Activated T-cell treated with anti-CD3 and anti-CD28 coated beads, Interleukin-2, amount 50 U/mL, for 72 hours (primary cell): ENCODE results near the gene MYCT1. TPM values are rescaled to one million over a fixed set of nuclear protein-coding genes. Genes with fewer than 3 reads are reported as not detected.
"Not testable (repeated sequence)": the region's sequence is repeated elsewhere in the genome, so short reads cannot be mapped to it uniquely, and the experiment has no call there.

ENCODE experiments used
- ATAC-seq, 2 donors: fragments of 150-1000 bp; cut with Tn5 transposase; replicated peaks in 1 of 2; 2 replicates each; pipeline ENCODE4 v1.10.0; 2021; ENCODE audit warnings: moderate library complexity in 2 of 2, mild to moderate bottlenecking in 1 of 2
- DNase-seq, 2 donors: peaks; one replicate each; pipeline ENCODE4 v3.0.0; 2021 to 2022; ENCODE audit warnings: mixed read lengths in 1 of 2
- H3K27ac Mint-ChIP-seq: one replicate; pipeline ENCODE4 v1.8.0; 2022; ENCODE audit warnings: mild to moderate bottlenecking, moderate library complexity, mixed read lengths
- H3K27me3 Mint-ChIP-seq: one replicate; pipeline ENCODE4 v1.8.0; 2022; ENCODE audit warnings: low read depth, mixed read lengths
- H3K36me3 Mint-ChIP-seq, 2 donors: one replicate each; pipeline ENCODE4 v1.8.0; 2022; ENCODE audit warnings: mixed read lengths in 2 of 2, mild to moderate bottlenecking in 1 of 2; ENCODE audit not compliant: insufficient read depth in 2 of 2
- H3K4me1 Mint-ChIP-seq: one replicate; pipeline ENCODE4 v1.8.0; 2022; ENCODE audit warnings: low read depth, mixed read lengths
- H3K4me3 Mint-ChIP-seq, 2 donors: one replicate each; pipeline ENCODE4 v1.8.0; 2022; ENCODE audit warnings: mild to moderate bottlenecking in 2 of 2, mixed read lengths in 2 of 2, moderate library complexity in 2 of 2
- H3K9me3 Mint-ChIP-seq, 2 donors: one replicate each; pipeline ENCODE4 v1.8.0; 2022; ENCODE audit warnings: mixed read lengths in 2 of 2
- total RNA-seq, 2 donors: library from RNA; stranded (reverse); gene quantifications; one replicate each; pipeline ENCODE4 v1.2.3, GENCODE V29; 2022

The MYCT1 gene
- total RNA-seq, 2 donors from 2014 or later: not detected

DNA sequence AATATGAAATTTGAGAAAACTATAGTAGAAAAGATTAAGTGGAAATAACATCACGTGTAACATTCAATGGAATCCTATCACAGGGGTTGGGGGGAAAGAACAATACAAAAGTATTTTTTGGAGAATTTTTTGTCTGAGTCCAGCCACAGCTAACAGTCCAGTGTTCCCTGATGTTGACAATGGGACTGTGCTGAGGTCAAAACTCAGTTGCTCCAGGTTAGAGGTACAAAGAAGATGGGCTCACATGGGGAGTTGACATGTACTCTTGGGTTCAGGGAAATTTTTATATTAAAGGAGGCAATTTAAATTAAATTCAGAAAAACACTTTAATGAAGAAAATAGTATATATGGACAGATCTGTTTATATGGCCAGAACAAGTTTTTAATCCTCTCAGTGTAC lies 995 bp downstream of the MYCT1 start:
- ATAC-seq (no peak), DNase-seq (no peak)
- H3K4me1 Mint-ChIP-seq: no peaks in the 10 kb centered on the region
- no peak overlapping the region for H3K27ac Mint-ChIP-seq
- H3K36me3 Mint-ChIP-seq: no peaks in the 10 kb centered on the region
- H3K9me3 Mint-ChIP-seq: no peaks in the 10 kb centered on the region
- H3K27me3 Mint-ChIP-seq: peaks cover 27% of the 10 kb centered on the region
- no peak overlapping the region for H3K4me3 Mint-ChIP-seq

- DNase-seq: no peak
- no peaks in the 10 kb centered on the region for H3K9me3 Mint-ChIP-seq
- H3K4me3 Mint-ChIP-seq: no peak overlapping the region
- H3K4me1 Mint-ChIP-seq: no peaks in the 10 kb centered on the region
- no peaks in the 10 kb centered on the region for H3K36me3 Mint-ChIP-seq
- no peak overlapping the region for H3K27ac Mint-ChIP-seq
- ATAC-seq: no peak
- H3K27me3 Mint-ChIP-seq: peaks cover 21% of the 10 kb centered on the region
These were observed 2.7 kb downstream of the MYCT1 start for GRCh38 chr6:152700427-152700826.

DNA sequence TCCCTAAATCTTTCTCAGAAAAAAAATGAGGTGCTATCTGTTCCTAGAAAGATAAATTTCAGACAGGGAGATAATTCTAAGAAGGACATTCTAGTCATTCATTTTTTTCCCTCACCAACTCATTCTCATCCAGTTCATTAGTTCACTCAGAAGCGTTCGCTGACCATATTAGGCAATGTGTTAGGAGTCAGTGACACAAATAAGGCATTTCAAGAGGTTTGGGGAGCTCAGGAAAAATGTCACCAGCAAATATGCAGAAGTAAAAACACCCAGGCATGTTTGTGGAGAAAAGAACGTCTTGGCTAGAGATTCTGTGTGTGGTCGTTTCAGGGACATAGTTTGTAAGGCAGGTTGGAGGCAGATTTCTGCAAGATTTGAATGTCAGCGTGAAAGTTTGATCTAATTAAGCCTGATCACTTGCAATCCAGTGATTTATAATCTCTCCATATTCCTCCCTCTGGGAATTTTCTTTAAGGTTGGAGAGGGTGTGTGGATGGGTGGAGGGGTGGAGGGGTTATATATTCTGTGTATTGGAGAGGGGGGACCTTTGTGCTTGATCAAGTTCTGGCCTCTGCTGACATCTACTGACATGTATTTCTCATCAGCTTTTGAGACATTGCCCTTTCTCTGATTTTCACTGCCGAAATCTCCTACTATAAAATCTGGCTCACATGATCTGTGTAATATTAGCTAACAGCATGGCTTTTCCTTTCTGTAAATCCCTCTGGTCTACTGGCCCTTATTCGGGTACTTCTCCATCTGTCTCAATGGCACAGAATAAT lies 3.6 kb downstream of the MYCT1 start:
- Mint-ChIP-seq H3K27me3 (peaks cover 20% of the 10 kb centered on the region), H3K4me1 (no peaks in the 10 kb centered on the region), H3K4me3 (no peak overlapping the region), H3K36me3 (no peaks in the 10 kb centered on the region), H3K9me3 (no peaks in the 10 kb centered on the region), H3K27ac (no peak overlapping the region)
- ATAC-seq (no peak), DNase-seq (no peak)

DNA sequence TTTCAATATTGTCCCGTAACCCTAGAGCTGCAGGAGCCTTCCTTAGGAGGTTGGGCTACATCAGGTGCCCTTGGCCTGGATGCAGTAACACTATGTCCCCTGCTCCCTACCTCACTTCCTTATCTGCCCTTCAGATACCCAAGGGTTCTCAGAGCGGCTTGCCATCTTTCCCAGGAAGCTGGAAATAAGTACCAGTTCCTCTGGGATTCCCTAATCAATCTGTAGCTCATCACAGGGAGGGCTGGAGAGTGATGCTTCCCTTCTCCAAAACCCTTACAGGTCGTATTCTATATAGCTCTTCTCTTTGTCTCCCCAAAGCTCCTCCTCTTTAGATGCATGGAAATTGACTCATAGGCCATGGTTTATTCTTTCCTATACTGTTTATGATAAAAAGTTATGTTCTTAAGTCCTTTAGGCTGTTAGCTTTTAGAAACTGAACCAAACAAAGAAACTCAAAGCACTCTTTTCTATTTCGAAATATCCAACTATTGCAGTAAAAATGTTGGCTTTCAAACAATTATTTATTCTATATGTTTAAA lies 4.2 kb downstream of the MYCT1 start:
- no peaks in the 10 kb centered on the region for H3K9me3 Mint-ChIP-seq
- H3K27ac Mint-ChIP-seq: no peak overlapping the region
- no peaks in the 10 kb centered on the region for H3K36me3 Mint-ChIP-seq
- no peak overlapping the region for H3K4me3 Mint-ChIP-seq
- DNase-seq (no peak), ATAC-seq (no peak)
- H3K4me1 Mint-ChIP-seq: no peaks in the 10 kb centered on the region
- H3K27me3 Mint-ChIP-seq: peaks cover 20% of the 10 kb centered on the region

- H3K36me3 Mint-ChIP-seq, H3K4me1 Mint-ChIP-seq, DNase-seq, H3K27ac Mint-ChIP-seq, H3K4me3 Mint-ChIP-seq, ATAC-seq, H3K9me3 Mint-ChIP-seq: not testable (repeated sequence)
- H3K27me3 Mint-ChIP-seq: peaks cover 17% of the 10 kb centered on the region
These were observed 6.1 kb downstream of the MYCT1 start for GRCh38 chr6:152703750-152704149.

DNA sequence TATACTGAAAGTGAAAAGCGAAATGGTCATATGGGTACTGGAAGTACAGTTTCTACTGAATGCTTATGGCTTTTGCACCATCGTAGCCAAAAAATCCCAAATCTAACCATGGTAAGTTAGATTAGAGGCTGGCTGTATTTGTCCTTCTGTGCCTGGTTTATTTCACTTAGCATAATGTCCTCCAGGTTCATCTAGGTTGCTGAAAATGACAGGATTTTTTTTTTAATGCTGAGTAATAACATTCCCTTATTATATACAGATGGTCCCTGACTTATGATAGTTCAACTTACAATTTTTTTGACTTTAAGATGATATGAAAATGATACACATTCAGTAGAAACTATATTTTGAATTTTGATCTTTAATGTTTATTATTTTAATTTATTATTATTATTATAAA lies 7.6 kb downstream of the MYCT1 start:
- peaks cover 11% of the 10 kb centered on the region for H3K27me3 Mint-ChIP-seq
- no peaks in the 10 kb centered on the region for H3K4me1 Mint-ChIP-seq
- no peak overlapping the region for H3K27ac Mint-ChIP-seq
- H3K9me3 Mint-ChIP-seq: peaks cover 2 to 3% of the 10 kb centered on the region in 2 donors
- H3K36me3 Mint-ChIP-seq: no peaks in the 10 kb centered on the region
- no peak for DNase-seq
- no peak overlapping the region for H3K4me3 Mint-ChIP-seq
- ATAC-seq: no peak

DNA sequence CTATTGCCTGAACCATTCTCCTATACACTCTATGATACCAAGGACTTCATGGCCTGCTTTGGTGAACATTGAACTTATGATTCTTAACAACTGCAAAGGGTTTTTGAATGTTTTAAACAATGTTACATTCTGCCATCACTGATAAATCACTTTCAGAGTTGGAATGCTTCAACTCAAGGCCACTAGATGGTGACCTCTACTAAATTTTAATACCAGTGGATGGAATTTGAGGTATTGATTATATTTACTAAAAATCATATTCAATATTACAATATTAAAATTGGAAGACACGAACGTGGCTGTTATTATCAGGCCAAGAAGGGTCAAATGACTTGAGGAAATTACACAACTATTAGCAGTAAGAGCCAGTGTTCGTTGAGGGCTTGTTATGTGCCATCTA lies 18.6 kb downstream of the MYCT1 start:
- Mint-ChIP-seq H3K27ac (no peak overlapping the region), H3K27me3 (no peaks in the 10 kb centered on the region), H3K4me3 (no peak overlapping the region), H3K36me3 (peaks cover 0 to 2% of the 10 kb centered on the region in 2 donors), H3K9me3 (peaks cover 1 to 6% of the 10 kb centered on the region in 2 donors), H3K4me1 (no peaks in the 10 kb centered on the region)
- no peak for ATAC-seq
- DNase-seq: no peak

DNA sequence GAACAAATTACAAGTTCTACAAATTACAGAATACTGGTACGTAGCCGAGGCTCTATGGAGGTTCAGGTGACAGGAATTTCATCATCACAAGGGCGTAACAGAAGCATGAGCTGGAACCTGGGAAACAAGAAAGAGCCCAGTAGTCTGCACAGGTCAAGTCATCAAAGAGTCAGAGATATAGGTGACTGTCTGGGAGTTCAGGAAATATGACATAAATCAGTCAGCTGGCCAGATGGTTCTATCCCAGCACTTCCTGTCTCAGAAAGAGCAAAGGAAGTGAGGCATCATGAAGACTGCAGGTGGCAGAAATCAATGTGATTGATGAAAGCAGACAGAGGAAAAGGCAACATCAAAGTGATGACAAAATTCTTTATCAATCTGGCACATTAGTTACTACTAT lies 23.3 kb downstream of the MYCT1 start:
- Mint-ChIP-seq H3K27me3 (no peaks in the 10 kb centered on the region), H3K4me1 (no peaks in the 10 kb centered on the region), H3K4me3 (no peak overlapping the region), H3K27ac (no peak overlapping the region), H3K36me3 (no peaks in the 10 kb centered on the region), H3K9me3 (no peaks in the 10 kb centered on the region)
- no peak for ATAC-seq
- no peak for DNase-seq

DNA sequence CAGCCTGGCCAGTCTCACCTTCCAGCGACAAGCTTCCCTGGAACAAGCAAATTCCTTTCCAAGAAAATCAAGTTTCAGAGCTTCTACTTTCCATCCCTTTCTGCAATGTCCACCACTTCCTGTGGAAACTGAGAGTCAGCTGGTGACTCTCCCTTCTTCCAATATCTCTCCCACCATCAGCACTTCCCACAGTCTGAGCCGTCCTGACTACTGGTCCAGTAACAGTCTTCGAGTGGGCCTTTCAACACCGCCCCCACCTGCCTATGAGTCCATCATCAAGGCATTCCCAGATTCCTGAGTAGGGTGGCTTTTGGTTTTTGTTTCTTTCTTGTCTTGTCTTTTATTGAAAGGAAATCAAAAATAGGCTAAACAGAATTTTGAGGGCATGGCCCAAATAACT lies 24.3 kb downstream of the MYCT1 start:
- no peaks in the 10 kb centered on the region for H3K36me3 Mint-ChIP-seq
- H3K4me1 Mint-ChIP-seq: no peaks in the 10 kb centered on the region
- DNase-seq (no peak), ATAC-seq (no peak)
- no peaks in the 10 kb centered on the region for H3K9me3 Mint-ChIP-seq
- H3K27me3 Mint-ChIP-seq: no peaks in the 10 kb centered on the region
- H3K4me3 Mint-ChIP-seq: no peak overlapping the region
- H3K27ac Mint-ChIP-seq: no peak overlapping the region

DNA sequence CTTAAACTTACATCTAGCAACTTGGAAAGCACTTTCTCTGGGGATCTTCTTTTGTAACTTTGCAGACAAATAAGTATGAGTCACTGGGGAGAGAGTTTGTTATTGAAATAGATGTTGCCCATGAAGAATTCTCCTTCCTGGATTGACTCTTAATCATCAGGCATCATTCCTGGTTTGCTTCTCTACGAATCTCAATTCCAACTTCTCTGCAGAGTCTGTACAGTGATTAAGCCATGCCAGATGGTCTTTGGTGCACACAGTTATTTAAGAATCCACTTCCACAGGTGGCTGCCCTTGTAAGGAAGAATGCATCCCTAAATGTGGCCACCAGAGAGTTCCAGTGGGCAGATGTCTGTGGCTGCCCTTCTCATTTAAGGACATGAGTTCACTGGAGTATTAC lies 25.7 kb downstream of the MYCT1 start:
- Mint-ChIP-seq H3K9me3 (peaks cover 0 to 2% of the 10 kb centered on the region in 2 donors), H3K4me3 (no peak overlapping the region), H3K27me3 (no peaks in the 10 kb centered on the region), H3K27ac (no peak overlapping the region), H3K4me1 (no peaks in the 10 kb centered on the region), H3K36me3 (no peaks in the 10 kb centered on the region)
- DNase-seq (no peak), ATAC-seq (no peak)

DNA sequence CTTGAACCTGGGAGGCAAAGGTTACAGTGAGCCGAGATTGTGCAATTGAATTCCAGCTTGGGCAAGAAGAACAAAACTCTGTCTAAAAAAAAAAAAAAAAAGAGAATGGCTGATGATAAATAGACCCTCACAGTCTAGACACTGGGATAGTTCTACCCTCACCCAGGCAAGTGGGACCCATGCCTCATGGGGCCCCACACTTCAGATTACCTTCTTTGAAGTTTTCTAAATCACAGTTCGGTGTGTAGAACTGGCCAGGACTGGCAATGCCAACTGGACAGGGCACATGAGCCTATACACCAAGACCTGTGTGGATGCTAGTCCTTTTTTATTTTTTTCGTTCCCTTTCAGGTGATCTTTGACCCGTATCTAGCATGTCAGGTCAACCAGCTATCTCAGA lies 28.6 kb downstream of the MYCT1 start:
- DNase-seq (no peak), ATAC-seq (no peak)
- Mint-ChIP-seq H3K27ac (no peak overlapping the region), H3K4me3 (no peak overlapping the region), H3K9me3 (peaks cover 0 to 2% of the 10 kb centered on the region in 2 donors), H3K27me3 (no peaks in the 10 kb centered on the region), H3K36me3 (no peaks in the 10 kb centered on the region), H3K4me1 (no peaks in the 10 kb centered on the region)

DNA sequence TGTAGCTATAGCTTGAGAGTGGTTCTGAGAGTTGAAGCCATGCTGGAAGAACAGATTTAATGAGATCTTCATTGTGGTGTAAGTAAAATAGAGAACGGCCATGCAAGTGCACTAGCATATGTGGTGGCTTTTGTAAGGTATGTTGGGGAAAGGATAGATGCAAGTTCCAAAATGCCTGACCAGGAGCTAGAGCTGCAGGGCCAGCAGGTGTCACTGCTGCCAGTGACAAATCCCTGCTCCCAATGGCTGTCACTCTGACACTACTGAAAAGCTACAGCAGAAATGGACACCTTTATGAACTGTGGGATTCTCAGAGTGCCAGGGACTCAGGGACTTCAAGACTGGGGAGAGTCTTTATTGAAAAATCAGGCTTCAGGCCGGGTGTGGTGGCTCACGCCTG lies 29.8 kb downstream of the MYCT1 start:
- no peak for DNase-seq
- Mint-ChIP-seq H3K27me3 (no peaks in the 10 kb centered on the region), H3K4me3 (no peak overlapping the region), H3K27ac (no peak overlapping the region), H3K9me3 (peaks cover 0 to 2% of the 10 kb centered on the region in 2 donors), H3K36me3 (no peaks in the 10 kb centered on the region), H3K4me1 (no peaks in the 10 kb centered on the region)
- no peak for ATAC-seq

DNA sequence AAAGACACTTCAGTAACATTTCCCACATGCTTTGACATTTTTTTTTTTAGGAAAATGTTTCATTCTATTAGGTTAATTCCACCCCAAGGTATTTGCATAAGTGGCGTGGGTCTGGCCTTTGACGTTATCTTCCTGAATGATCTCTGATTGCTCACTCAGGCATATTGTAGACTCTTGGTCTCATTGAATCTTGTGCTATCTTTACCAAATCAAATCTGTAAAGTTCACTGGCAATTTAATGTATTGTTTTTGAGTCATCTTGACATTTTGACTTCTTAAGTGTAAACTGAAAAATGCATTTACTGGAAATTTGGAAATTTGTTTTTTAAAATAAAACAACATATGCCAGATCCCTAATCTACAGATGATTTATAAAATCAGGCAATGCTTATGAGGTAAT lies 36.9 kb downstream of the MYCT1 start:
- no peak for DNase-seq
- H3K4me1 Mint-ChIP-seq: no peaks in the 10 kb centered on the region
- no peaks in the 10 kb centered on the region for H3K36me3 Mint-ChIP-seq
- ATAC-seq: no peak
- H3K4me3 Mint-ChIP-seq: no peak overlapping the region
- no peaks in the 10 kb centered on the region for H3K9me3 Mint-ChIP-seq
- H3K27ac Mint-ChIP-seq: no peak overlapping the region
- H3K27me3 Mint-ChIP-seq: no peaks in the 10 kb centered on the region

DNA sequence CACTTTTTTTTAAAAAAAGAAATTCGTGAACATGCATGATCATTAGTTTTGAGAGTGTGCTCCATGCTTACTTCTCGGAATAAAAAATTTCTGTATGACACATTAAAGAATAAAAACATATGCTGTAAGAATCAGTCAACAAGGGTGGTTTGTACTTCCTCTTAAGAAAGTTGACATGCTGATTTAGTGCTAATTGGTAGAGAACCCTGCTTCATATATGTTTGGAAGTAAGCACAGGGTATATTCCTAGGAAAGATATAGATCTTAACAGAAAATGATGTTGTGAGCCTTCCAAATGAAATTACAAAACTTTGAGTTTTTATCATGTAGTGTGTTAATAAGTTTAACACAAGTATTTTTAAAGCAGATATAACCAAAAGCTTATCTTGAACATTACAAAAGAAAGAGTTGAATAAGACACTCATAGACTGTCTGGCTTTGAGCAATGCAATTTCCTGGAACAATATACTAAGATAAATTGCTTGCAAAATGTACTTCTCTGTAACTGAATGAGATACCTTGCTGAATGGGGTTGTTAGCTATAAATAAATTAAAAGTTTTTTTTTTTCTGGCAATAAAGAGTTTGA lies 39.1 kb downstream of the MYCT1 start:
- ATAC-seq (no peak), DNase-seq (no peak)
- no peak overlapping the region for H3K4me3 Mint-ChIP-seq
- no peak overlapping the region for H3K27ac Mint-ChIP-seq
- no peaks in the 10 kb centered on the region for H3K9me3 Mint-ChIP-seq
- H3K36me3 Mint-ChIP-seq: no peaks in the 10 kb centered on the region
- H3K27me3 Mint-ChIP-seq: no peaks in the 10 kb centered on the region
- H3K4me1 Mint-ChIP-seq: no peaks in the 10 kb centered on the region
